Activated T-helper 1 cell treated with anti-CD3 and anti-CD28 coated beads, Interleukin-12 subunit alpha, Interleukin-12 subunit beta, Interleukin-2, Interleukin-4 antibody, amounts not matched to agents 30 ng/mL and 10 ng/mL and 1 ng/mL, durations not matched to agents 14 hours and 24 hours and 36 hours (primary cell): Measurements from ENCODE around the gene VSTM4. TPM values are rescaled to one million over a fixed set of nuclear protein-coding genes. Genes with fewer than 3 reads are reported as not detected.
A peak's percentile ranks its signal among the peaks of the same experiment; 100 is the strongest.

ENCODE experiments used
- DNase-seq: peaks from one replicate; pipeline ENCODE4 v3.0.0; 2021; ENCODE audit warnings: low spot score
- H3K27ac Mint-ChIP-seq: one replicate; pipeline ENCODE4 v1.8.0; 2021; ENCODE audit warnings: mild to moderate bottlenecking, mixed read lengths
- H3K27me3 Mint-ChIP-seq: one replicate; pipeline ENCODE4 v1.8.0; 2022; ENCODE audit warnings: mild to moderate bottlenecking, moderate library complexity, mixed read lengths; ENCODE audit not compliant: insufficient read depth
- H3K36me3 Mint-ChIP-seq: one replicate; pipeline ENCODE4 v1.8.0; 2021; ENCODE audit warnings: low read depth, mixed read lengths
- H3K4me1 Mint-ChIP-seq: one replicate; pipeline ENCODE4 v1.8.0; 2021; ENCODE audit warnings: low read depth, mixed read lengths
- H3K4me3 Mint-ChIP-seq: one replicate; pipeline ENCODE4 v1.8.0; 2021; ENCODE audit warnings: mild to moderate bottlenecking, moderate library complexity, mixed read lengths
- H3K9me3 Mint-ChIP-seq: one replicate; pipeline ENCODE4 v1.8.0; 2021; ENCODE audit warnings: mixed read lengths
- intact Hi-C: fragments of 100-400 bp; cut with micrococcal nuclease; formaldehyde crosslinking; loops from one replicate; pipeline ENCODE4 v1.15.1; 2024
- total RNA-seq: library from RNA; stranded (reverse); gene quantifications from 2 replicates; pipeline ENCODE4 v1.2.3, GENCODE V29; 2022

Gene VSTM4
- total RNA-seq, 1 donor from 2014 or later = 0.23 TPM

- Mint-ChIP-seq H3K4me1 (no peaks in the 10 kb centered on the region), H3K36me3 (no peaks in the 10 kb centered on the region), H3K27me3 (peaks cover 13% of the 10 kb centered on the region), H3K27ac (no peak overlapping the region), H3K9me3 (no peaks in the 10 kb centered on the region), H3K4me3 (no peak overlapping the region)
- DNase-seq = no peak
- intact Hi-C loops = no loop called here
Observed at GRCh38 chr10:49109669-49110340, 5.5 kb downstream of the VSTM4 start.

GRCh38 chr10:49108656-49109055, 6.7 kb downstream of the VSTM4 start:
- Mint-ChIP-seq H3K27me3 (peaks cover 5% of the 10 kb centered on the region), H3K27ac (no peak overlapping the region), H3K36me3 (no peaks in the 10 kb centered on the region), H3K9me3 (no peaks in the 10 kb centered on the region), H3K4me3 (no peak overlapping the region), H3K4me1 (no peaks in the 10 kb centered on the region)
- intact Hi-C loops = no loop called here
- DNase-seq = no peak

GRCh38 chr10:49107887-49108267, 7.4 kb downstream of the VSTM4 start:
- H3K4me3 Mint-ChIP-seq = no peak overlapping the region
- intact Hi-C loops = no loop called here
- H3K36me3 Mint-ChIP-seq = no peaks in the 10 kb centered on the region
- H3K4me1 Mint-ChIP-seq = no peaks in the 10 kb centered on the region
- H3K27ac Mint-ChIP-seq = no peak overlapping the region
- DNase-seq = no peak
- H3K27me3 Mint-ChIP-seq = peaks cover 7% of the 10 kb centered on the region
- no peaks in the 10 kb centered on the region for H3K9me3 Mint-ChIP-seq

DNA sequence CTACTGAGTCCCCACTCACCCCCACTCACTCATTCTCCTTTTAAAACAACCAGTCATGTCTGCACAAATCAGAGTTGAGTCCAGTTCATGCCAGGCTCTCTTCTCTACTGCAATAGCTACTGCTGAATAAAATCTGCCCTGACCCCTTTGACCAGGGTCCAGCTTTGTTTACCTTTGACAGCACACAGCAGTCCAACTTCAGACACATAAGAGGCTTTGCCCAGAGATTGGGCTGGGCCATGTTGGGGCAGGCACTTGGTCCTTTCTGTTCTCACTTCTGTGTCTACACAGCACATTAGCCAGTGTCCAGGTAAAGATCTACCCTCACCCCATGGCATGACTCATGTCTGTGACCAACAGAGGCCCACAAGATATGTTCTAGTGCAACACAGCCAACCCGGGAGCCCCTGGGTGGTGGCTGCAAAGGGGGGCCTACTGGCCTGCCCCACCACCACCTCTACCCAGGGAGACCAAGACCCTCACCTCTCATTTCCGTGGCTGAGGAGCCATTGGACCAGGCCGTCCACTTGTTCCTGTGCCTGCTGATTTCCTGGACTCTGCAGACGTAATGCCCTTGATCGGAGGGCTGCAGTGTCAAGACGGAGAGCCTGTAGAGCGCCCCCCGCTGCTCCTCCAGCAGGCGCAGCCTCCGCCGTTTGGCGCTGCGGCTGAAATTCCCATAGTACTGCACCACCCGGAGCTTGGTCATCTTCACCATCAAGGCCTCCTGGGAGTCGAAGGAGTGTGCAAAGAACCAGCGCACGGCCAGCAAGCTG, 8.0 kb downstream of the VSTM4 start:
- Mint-ChIP-seq H3K27ac (no peak overlapping the region), H3K4me3 (no peak overlapping the region), H3K36me3 (no peaks in the 10 kb centered on the region), H3K9me3 (no peaks in the 10 kb centered on the region), H3K27me3 (peaks cover 7% of the 10 kb centered on the region), H3K4me1 (no peaks in the 10 kb centered on the region)
- DNase-seq = no peak
- intact Hi-C loops = no loop called here

GRCh38 chr10:49106451-49106850, 8.9 kb downstream of the VSTM4 start:
- H3K36me3 Mint-ChIP-seq = no peaks in the 10 kb centered on the region
- H3K27me3 Mint-ChIP-seq = peaks cover 5% of the 10 kb centered on the region
- H3K9me3 Mint-ChIP-seq = no peaks in the 10 kb centered on the region
- no peak overlapping the region for H3K4me3 Mint-ChIP-seq
- H3K27ac Mint-ChIP-seq = no peak overlapping the region
- intact Hi-C loops = no loop called here
- DNase-seq = no peak
- no peaks in the 10 kb centered on the region for H3K4me1 Mint-ChIP-seq

GRCh38 chr10:49105076-49105475, 10.2 kb downstream of the VSTM4 start:
- Mint-ChIP-seq H3K36me3 (no peaks in the 10 kb centered on the region), H3K4me3 (no peak overlapping the region), H3K9me3 (no peaks in the 10 kb centered on the region), H3K4me1 (no peaks in the 10 kb centered on the region), H3K27ac (no peak overlapping the region), H3K27me3 (peaks cover 4% of the 10 kb centered on the region)
- no peak for DNase-seq
- intact Hi-C loops = no loop called here

- H3K4me1 Mint-ChIP-seq = no peaks in the 10 kb centered on the region
- peaks cover 9% of the 10 kb centered on the region for H3K27me3 Mint-ChIP-seq
- intact Hi-C loops = no loop called here
- no peaks in the 10 kb centered on the region for H3K36me3 Mint-ChIP-seq
- H3K4me3 Mint-ChIP-seq = no peak overlapping the region
- no peaks in the 10 kb centered on the region for H3K9me3 Mint-ChIP-seq
- H3K27ac Mint-ChIP-seq = peak overlapping the region; percentile 21
- no peak for DNase-seq
Observed at GRCh38 chr10:49104323-49104722, 11.0 kb downstream of the VSTM4 start.

- no peaks in the 10 kb centered on the region for H3K36me3 Mint-ChIP-seq
- H3K4me1 Mint-ChIP-seq = no peaks in the 10 kb centered on the region
- H3K9me3 Mint-ChIP-seq = no peaks in the 10 kb centered on the region
- intact Hi-C loops = no loop called here
- H3K27ac Mint-ChIP-seq = no peak overlapping the region
- H3K4me3 Mint-ChIP-seq = no peak overlapping the region
- H3K27me3 Mint-ChIP-seq = peaks cover 9% of the 10 kb centered on the region
- no peak for DNase-seq
Observed at GRCh38 chr10:49103761-49104160, 11.6 kb downstream of the VSTM4 start.

GRCh38 chr10:49099046-49099445, 16.3 kb downstream of the VSTM4 start:
- Mint-ChIP-seq H3K9me3 (no peaks in the 10 kb centered on the region), H3K27ac (no peak overlapping the region), H3K27me3 (peaks cover 9% of the 10 kb centered on the region), H3K36me3 (no peaks in the 10 kb centered on the region), H3K4me3 (no peak overlapping the region), H3K4me1 (no peaks in the 10 kb centered on the region)
- no peak for DNase-seq
- intact Hi-C loops = no loop called here

GRCh38 chr10:49096890-49097445, 18.4 kb downstream of the VSTM4 start:
- Mint-ChIP-seq H3K4me1 (no peaks in the 10 kb centered on the region), H3K36me3 (no peaks in the 10 kb centered on the region), H3K4me3 (no peak overlapping the region), H3K9me3 (no peaks in the 10 kb centered on the region), H3K27ac (no peak overlapping the region), H3K27me3 (peaks cover 6% of the 10 kb centered on the region)
- intact Hi-C loops = no loop called here
- no peak for DNase-seq

DNA sequence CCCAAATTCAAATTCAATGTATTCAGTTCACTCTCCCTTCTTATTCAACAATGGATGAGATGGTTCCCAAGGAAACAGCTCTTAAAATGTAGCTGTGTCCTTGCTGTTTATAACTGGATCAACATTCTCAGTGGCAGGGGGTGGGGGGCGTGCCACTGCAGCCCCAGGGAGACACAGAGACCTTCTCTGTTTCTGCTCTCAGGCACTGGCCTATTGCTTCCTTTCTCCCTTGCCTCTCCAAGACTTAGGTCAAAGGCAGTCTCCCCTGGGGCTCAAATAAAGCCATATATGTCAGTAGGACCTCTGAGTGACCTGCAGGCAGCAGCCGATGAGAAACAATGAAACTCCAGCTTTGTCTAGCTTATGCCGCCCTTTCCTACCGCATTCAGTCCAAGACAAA, 20.7 kb downstream of the VSTM4 start:
- no peaks in the 10 kb centered on the region for H3K9me3 Mint-ChIP-seq
- H3K4me3 Mint-ChIP-seq = no peak overlapping the region
- no peaks in the 10 kb centered on the region for H3K4me1 Mint-ChIP-seq
- DNase-seq = no peak
- H3K36me3 Mint-ChIP-seq = no peaks in the 10 kb centered on the region
- H3K27ac Mint-ChIP-seq = no peak overlapping the region
- intact Hi-C loops = no loop called here
- H3K27me3 Mint-ChIP-seq = peaks cover 4% of the 10 kb centered on the region

DNA sequence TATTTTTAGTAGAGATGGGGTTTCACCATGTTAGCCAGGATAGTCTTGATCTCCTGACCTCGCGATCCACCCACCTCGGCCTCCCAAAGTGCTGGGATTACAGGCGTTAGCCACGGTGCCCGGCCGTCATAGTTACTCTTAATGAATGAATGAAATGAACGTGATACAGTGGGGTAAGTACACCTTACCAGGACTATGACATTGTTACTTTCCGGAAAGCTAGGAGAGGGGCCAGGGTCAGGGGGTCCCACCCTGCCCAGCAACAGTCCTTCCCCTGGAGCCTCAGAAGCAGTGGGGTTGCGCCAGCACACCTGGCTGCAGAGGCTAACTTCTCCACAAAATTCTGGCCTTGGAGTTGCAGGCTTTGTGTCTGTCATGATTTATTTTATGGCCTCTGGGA, 21.4 kb downstream of the VSTM4 start:
- Mint-ChIP-seq H3K4me1 (no peaks in the 10 kb centered on the region), H3K4me3 (no peak overlapping the region), H3K27me3 (peaks cover 2% of the 10 kb centered on the region), H3K9me3 (no peaks in the 10 kb centered on the region), H3K27ac (no peak overlapping the region), H3K36me3 (no peaks in the 10 kb centered on the region)
- DNase-seq = no peak
- intact Hi-C loops = no loop called here

DNA sequence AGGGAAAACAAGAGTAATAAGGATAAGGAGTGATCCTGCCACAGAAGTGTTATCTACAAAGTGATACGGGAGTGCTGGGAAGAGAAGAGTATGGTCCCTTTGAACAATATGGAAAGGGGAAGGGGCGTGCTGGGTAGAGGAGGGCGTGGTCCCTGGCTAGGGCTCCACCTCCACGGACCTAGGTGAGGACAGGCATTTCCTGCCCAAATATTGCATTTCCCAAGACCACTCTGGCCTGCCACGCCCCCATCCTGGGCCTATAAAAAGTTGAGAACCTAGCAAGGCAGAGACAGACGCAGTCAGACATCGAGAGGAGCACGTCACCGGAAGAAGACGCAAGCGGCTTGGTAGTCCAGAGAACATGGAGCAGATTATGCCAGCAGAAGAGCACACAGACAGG, 22.8 kb downstream of the VSTM4 start:
- no peaks in the 10 kb centered on the region for H3K4me1 Mint-ChIP-seq
- peaks cover 2% of the 10 kb centered on the region for H3K9me3 Mint-ChIP-seq
- no peak overlapping the region for H3K4me3 Mint-ChIP-seq
- peaks cover 2% of the 10 kb centered on the region for H3K27me3 Mint-ChIP-seq
- H3K36me3 Mint-ChIP-seq = no peaks in the 10 kb centered on the region
- H3K27ac Mint-ChIP-seq = no peak overlapping the region
- DNase-seq = no peak
- intact Hi-C loops = no loop called here
